Trophoblast cell (in vitro differentiated cells and primary cell): ENCODE data around the gene WT1.
"Not testable (repeated sequence)": the region's sequence is repeated elsewhere in the genome, so short reads cannot be mapped to it uniquely, and the experiment has no call there.

Experiments used
- DNase-seq, 2 donors: peaks; one replicate each; pipeline ENCODE4 v3.0.0-alpha.2; 2016
- H2AFZ ChIP-seq: 2 replicates; pipeline ENCODE4 v1.6.1; 2013; ENCODE audit warnings: low read length, moderate library complexity, mild to moderate bottlenecking; ENCODE audit not compliant: insufficient read depth, poor library complexity
- H2AK5ac ChIP-seq: 2 replicates; pipeline ENCODE4 v1.6.1; 2013; ENCODE audit warnings: mild to moderate bottlenecking, low read length
- H2BK120ac ChIP-seq: 2 replicates; pipeline ENCODE4 v1.6.1; 2013; ENCODE audit warnings: low read length, mild to moderate bottlenecking, moderate library complexity; ENCODE audit not compliant: insufficient read depth, poor library complexity
- H2BK12ac ChIP-seq: 2 replicates; pipeline ENCODE4 v1.6.1; 2013; ENCODE audit warnings: mild to moderate bottlenecking, low read length, moderate library complexity
- H2BK5ac ChIP-seq: 2 replicates; pipeline ENCODE4 v1.6.1; 2013; ENCODE audit warnings: low read length, low read depth, moderate library complexity, mild to moderate bottlenecking; ENCODE audit not compliant: poor library complexity
- H3K14ac ChIP-seq: 2 replicates; pipeline ENCODE4 v1.6.1; 2013; ENCODE audit warnings: mild to moderate bottlenecking, low read length
- H3K18ac ChIP-seq: 2 replicates; pipeline ENCODE4 v1.6.1; 2013; ENCODE audit warnings: mild to moderate bottlenecking, low read length
- H3K23ac ChIP-seq: 2 replicates; pipeline ENCODE4 v1.6.1; 2013; ENCODE audit warnings: low read length
- H3K27ac ChIP-seq: 2 replicates; pipeline ENCODE4 v1.5.1; 2013; ENCODE audit warnings: low read depth, mild to moderate bottlenecking, inconsistent platforms, low read length, moderate library complexity
- H3K27me3 ChIP-seq: 2 replicates; pipeline ENCODE4 v1.6.1; 2013; ENCODE audit warnings: inconsistent platforms, mild to moderate bottlenecking, low read length, moderate library complexity; ENCODE audit not compliant: insufficient read depth
- H3K36me3 ChIP-seq, 2 experiments: 1 replicate in 1 of 2; 2 replicates in 1 of 2; pipeline ENCODE4 v1.6.1; 2013; ENCODE audit warnings: low read length in 2 of 2, mild to moderate bottlenecking in 2 of 2, moderate library complexity in 1 of 2; ENCODE audit not compliant: insufficient read depth in 2 of 2, control insufficient read depth in 1 of 2
- H3K4ac ChIP-seq: 2 replicates; pipeline ENCODE4 v1.6.1; 2013; ENCODE audit warnings: low read depth, mild to moderate bottlenecking, low read length, moderate library complexity
- H3K4me1 ChIP-seq, 2 experiments: 1 replicate in 1 of 2; 2 replicates in 1 of 2; pipeline ENCODE4 v1.6.1; 2013; ENCODE audit warnings: low read length in 2 of 2, mild to moderate bottlenecking in 2 of 2, moderate library complexity in 1 of 2; ENCODE audit not compliant: insufficient read depth in 2 of 2, control insufficient read depth in 1 of 2
- H3K4me2 ChIP-seq: 2 replicates; pipeline ENCODE4 v1.6.1; 2013; ENCODE audit warnings: inconsistent platforms, mild to moderate bottlenecking, low read length, moderate library complexity
- H3K4me3 ChIP-seq: 2 replicates; pipeline ENCODE4 v1.5.1; 2013; ENCODE audit warnings: mild to moderate bottlenecking, low read depth, low read length, inconsistent platforms
- H3K79me1 ChIP-seq: one replicate; pipeline ENCODE4 v1.6.1; 2013; ENCODE audit warnings: low read length
- H3K79me2 ChIP-seq: 2 replicates; pipeline ENCODE4 v1.6.1; 2013; ENCODE audit warnings: low read length, mild to moderate bottlenecking; ENCODE audit not compliant: control insufficient read depth, insufficient read depth, poor library complexity
- H3K9ac ChIP-seq: 2 replicates; pipeline ENCODE4 v1.6.1; 2013; ENCODE audit warnings: mild to moderate bottlenecking, low read length
- H3K9me3 ChIP-seq: 2 replicates; pipeline ENCODE4 v1.6.1; 2013; ENCODE audit warnings: low read depth, mild to moderate bottlenecking, control low read depth, inconsistent platforms, low read length; ENCODE audit not compliant: insufficient read depth
- H4K12ac ChIP-seq: 2 replicates; pipeline ENCODE4 v1.6.1; 2013; ENCODE audit warnings: low read depth, mild to moderate bottlenecking, low read length, moderate library complexity
- H4K8ac ChIP-seq: 2 replicates; pipeline ENCODE4 v1.6.1; 2013; ENCODE audit warnings: low read depth, mild to moderate bottlenecking, low read length, moderate library complexity
- H4K91ac ChIP-seq: one replicate; pipeline ENCODE4 v1.6.1; 2013; ENCODE audit warnings: low read depth, mild to moderate bottlenecking, low read length, moderate library complexity
- WGBS: extraction: QIAGEN DNeasy Blood & Tissue Kit; methylation state at CpG from one replicate; pipeline ENCODE4 v1.1.7; 2013; ENCODE audit warnings: missing lambda C conversion rate; ENCODE audit not compliant: insufficient read length, insufficient coverage; ENCODE audit errors: extremely low coverage; 5-methylcytosine and 5-hydroxymethylcytosine counted together

Gene WT1

GRCh38 chr11:32374261-32374711 lies 61.1 kb downstream of the WT1 start:
- Histone ChIP-seq H3K4me2 (no peak overlapping the region), H3K4ac (no peak overlapping the region)

GRCh38 chr11:32369987-32370386 lies 65.4 kb downstream of the WT1 start:
- H3K14ac ChIP-seq, H4K8ac ChIP-seq, H4K12ac ChIP-seq, H2BK12ac ChIP-seq, H3K27ac ChIP-seq, H3K79me2 ChIP-seq, H3K9me3 ChIP-seq, H3K27me3 ChIP-seq, H3K23ac ChIP-seq, H3K4me2 ChIP-seq, DNase-seq, H3K36me3 ChIP-seq, H3K4me3 ChIP-seq, H3K79me1 ChIP-seq, H2BK5ac ChIP-seq, H4K91ac ChIP-seq, H3K4ac ChIP-seq, H2AK5ac ChIP-seq, H3K18ac ChIP-seq, H3K4me1 ChIP-seq, H3K9ac ChIP-seq, H2BK120ac ChIP-seq, H2AFZ ChIP-seq: not testable (repeated sequence)

More at GRCh38 chr11:32374261-32374711, 61.1 kb downstream of the WT1 start:
- peak overlapping the region; percentile 5 for H4K8ac ChIP-seq
- H2AFZ ChIP-seq = no peak overlapping the region
- H3K79me2 ChIP-seq = no peaks in the 10 kb centered on the region
- no peaks in the 10 kb centered on the region for H3K9me3 ChIP-seq
- H3K4me1 ChIP-seq = no peaks in the 10 kb centered on the region
- no peak overlapping the region for H4K12ac ChIP-seq
- no peak overlapping the region for H3K23ac ChIP-seq
- DNase-seq = peak; percentile 79 to 98
- H3K9ac ChIP-seq = no peak overlapping the region
- H2AK5ac ChIP-seq = no peak overlapping the region
- no peak overlapping the region for H2BK5ac ChIP-seq
- no peaks in the 10 kb centered on the region for H3K79me1 ChIP-seq
- no peak overlapping the region for H3K4me3 ChIP-seq
- H3K27me3 ChIP-seq = no peaks in the 10 kb centered on the region
- H3K18ac ChIP-seq = no peak overlapping the region
- no peak overlapping the region for H4K91ac ChIP-seq
- H3K14ac ChIP-seq = no peak overlapping the region
- WGBS = no CpG with 5 or more reads among the region's 13 CpGs
- no peak overlapping the region for H2BK12ac ChIP-seq
- H3K27ac ChIP-seq = no peak overlapping the region
- no peaks in the 10 kb centered on the region for H3K36me3 ChIP-seq
- H2BK120ac ChIP-seq = no peak overlapping the region

GRCh38 chr11:32366666-32367065 lies 68.7 kb downstream of the WT1 start:
- peaks cover 2% of the 10 kb centered on the region for H3K79me1 ChIP-seq
- H3K18ac ChIP-seq = no peak overlapping the region
- H4K8ac ChIP-seq = no peak overlapping the region
- WGBS = no CpG with 5 or more reads among the region's 1 CpG
- peaks cover 5 to 6% of the 10 kb centered on the region in 2 experiments for H3K4me1 ChIP-seq
- no peak overlapping the region for H3K9ac ChIP-seq
- H2BK120ac ChIP-seq = no peak overlapping the region
- H3K4ac ChIP-seq = no peak overlapping the region
- H3K14ac ChIP-seq = no peak overlapping the region
- peaks cover 6% of the 10 kb centered on the region for H3K9me3 ChIP-seq
- H3K4me3 ChIP-seq = no peak overlapping the region
- peaks cover 3% of the 10 kb centered on the region for H3K79me2 ChIP-seq
- H3K36me3 ChIP-seq = no peaks in the 10 kb centered on the region
- no peak overlapping the region for H4K12ac ChIP-seq
- H2AK5ac ChIP-seq = no peak overlapping the region
- H4K91ac ChIP-seq = no peak overlapping the region
- no peak overlapping the region for H3K23ac ChIP-seq
- H3K27me3 ChIP-seq = no peaks in the 10 kb centered on the region
- H2AFZ ChIP-seq = no peak overlapping the region
- DNase-seq = peak in 1 of 2 donors; percentile 12
- no peak overlapping the region for H2BK12ac ChIP-seq
- peak overlapping the region; percentile 68 for H3K27ac ChIP-seq
- H3K4me2 ChIP-seq = no peak overlapping the region
- peak overlapping the region; percentile 46 for H2BK5ac ChIP-seq

- Histone ChIP-seq H2BK120ac (no peak overlapping the region), H3K9ac (no peak overlapping the region), H3K23ac (no peak overlapping the region), H3K4me2 (no peak overlapping the region), H4K8ac (no peak overlapping the region), H2BK12ac (no peak overlapping the region), H3K79me2 (peaks cover 3% of the 10 kb centered on the region), H3K27me3 (no peaks in the 10 kb centered on the region), H2AK5ac (no peak overlapping the region), H4K12ac (no peak overlapping the region), H3K36me3 (no peaks in the 10 kb centered on the region), H2AFZ (no peak overlapping the region), H3K9me3 (peaks cover 6% of the 10 kb centered on the region), H3K79me1 (peaks cover 2% of the 10 kb centered on the region), H3K4ac (no peak overlapping the region), H3K18ac (no peak overlapping the region), H3K4me1 (peaks cover 5 to 6% of the 10 kb centered on the region in 2 experiments), H2BK5ac (no peak overlapping the region), H3K14ac (no peak overlapping the region), H4K91ac (no peak overlapping the region), H3K4me3 (no peak overlapping the region), H3K27ac (no peak overlapping the region)
- no CpG with 5 or more reads among the region's 4 CpGs for WGBS
- no peak for DNase-seq
Observed at GRCh38 chr11:32365192-32365591, 70.1 kb downstream of the WT1 start.
